Osteocyte (in vitro differentiated cells): Measurements from ENCODE around the gene CDC42BPB. TPM values are rescaled to one million over a fixed set of nuclear protein-coding genes. Genes with fewer than 3 reads are reported as not detected.

Experiments
- DNase-seq: peaks from one replicate; pipeline ENCODE4 v3.0.0; 2021; ENCODE audit warnings: mixed read lengths; ENCODE audit not compliant: unreplicated experiment; ENCODE audit errors: extremely low spot score
- H3K27ac Mint-ChIP-seq: one replicate; pipeline ENCODE4 v1.8.0; 2021; ENCODE audit warnings: mild to moderate bottlenecking, mixed read lengths; ENCODE audit not compliant: unreplicated experiment
- H3K27me3 Mint-ChIP-seq: one replicate; pipeline ENCODE4 v1.8.0; 2021; ENCODE audit warnings: mixed read lengths; ENCODE audit not compliant: unreplicated experiment
- H3K36me3 Mint-ChIP-seq: one replicate; pipeline ENCODE4 v1.8.0; 2021; ENCODE audit warnings: mixed read lengths; ENCODE audit not compliant: unreplicated experiment
- H3K4me1 Mint-ChIP-seq: one replicate; pipeline ENCODE4 v1.8.0; 2021; ENCODE audit warnings: mixed read lengths; ENCODE audit not compliant: unreplicated experiment
- H3K4me3 Mint-ChIP-seq: one replicate; pipeline ENCODE4 v1.8.0; 2021; ENCODE audit warnings: mild to moderate bottlenecking, moderate library complexity, mixed read lengths; ENCODE audit not compliant: unreplicated experiment
- H3K9me3 Mint-ChIP-seq: one replicate; pipeline ENCODE4 v1.8.0; 2021; ENCODE audit warnings: mixed read lengths; ENCODE audit not compliant: unreplicated experiment
- total RNA-seq: library from RNA; stranded (reverse); gene quantifications from 2 replicates; pipeline ENCODE4 v1.2.1, GENCODE V29; 2021
- TF ChIP-seq, protein P1 (sequence below): fragments of 200-600 bp; sonication (generic); IDR thresholded peaks from 2 replicates; pipeline ENCODE4 v1.5.0; 2021; ENCODE audit warnings: antibody characterized with exemption, mild to moderate bottlenecking, moderate library complexity

The CDC42BPB gene
- total RNA-seq, 1 donor from 2014 or later: 99.0 TPM

DNA sequence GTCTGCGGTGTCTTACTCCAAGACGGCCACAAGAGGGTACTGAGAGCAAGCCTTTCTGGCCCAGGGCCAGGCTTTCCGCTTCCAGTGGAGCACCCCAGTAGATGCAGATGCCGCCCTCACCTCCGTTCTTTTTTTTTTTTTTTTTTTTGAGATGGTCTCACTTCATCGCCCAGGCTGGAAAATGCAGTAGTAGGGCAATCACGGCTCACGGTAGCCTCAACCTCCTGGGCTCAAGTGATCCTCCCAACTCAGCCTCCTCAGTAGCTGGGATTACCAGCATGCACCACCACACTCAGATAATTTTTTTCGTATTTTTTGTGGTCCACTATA, 21.0 kb upstream of the CDC42BPB start:
- DNase-seq: peak; percentile 89
- TF ChIP-seq, protein P1, sequence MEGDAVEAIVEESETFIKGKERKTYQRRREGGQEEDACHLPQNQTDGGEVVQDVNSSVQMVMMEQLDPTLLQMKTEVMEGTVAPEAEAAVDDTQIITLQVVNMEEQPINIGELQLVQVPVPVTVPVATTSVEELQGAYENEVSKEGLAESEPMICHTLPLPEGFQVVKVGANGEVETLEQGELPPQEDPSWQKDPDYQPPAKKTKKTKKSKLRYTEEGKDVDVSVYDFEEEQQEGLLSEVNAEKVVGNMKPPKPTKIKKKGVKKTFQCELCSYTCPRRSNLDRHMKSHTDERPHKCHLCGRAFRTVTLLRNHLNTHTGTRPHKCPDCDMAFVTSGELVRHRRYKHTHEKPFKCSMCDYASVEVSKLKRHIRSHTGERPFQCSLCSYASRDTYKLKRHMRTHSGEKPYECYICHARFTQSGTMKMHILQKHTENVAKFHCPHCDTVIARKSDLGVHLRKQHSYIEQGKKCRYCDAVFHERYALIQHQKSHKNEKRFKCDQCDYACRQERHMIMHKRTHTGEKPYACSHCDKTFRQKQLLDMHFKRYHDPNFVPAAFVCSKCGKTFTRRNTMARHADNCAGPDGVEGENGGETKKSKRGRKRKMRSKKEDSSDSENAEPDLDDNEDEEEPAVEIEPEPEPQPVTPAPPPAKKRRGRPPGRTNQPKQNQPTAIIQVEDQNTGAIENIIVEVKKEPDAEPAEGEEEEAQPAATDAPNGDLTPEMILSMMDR: peak; percentile 72
- H3K4me3 Mint-ChIP-seq: no peak overlapping the region
- no peaks in the 10 kb centered on the region for H3K36me3 Mint-ChIP-seq
- no peaks in the 10 kb centered on the region for H3K27me3 Mint-ChIP-seq
- no peak overlapping the region for H3K27ac Mint-ChIP-seq
- no peaks in the 10 kb centered on the region for H3K9me3 Mint-ChIP-seq
- H3K4me1 Mint-ChIP-seq: peaks cover 5% of the 10 kb centered on the region

DNA sequence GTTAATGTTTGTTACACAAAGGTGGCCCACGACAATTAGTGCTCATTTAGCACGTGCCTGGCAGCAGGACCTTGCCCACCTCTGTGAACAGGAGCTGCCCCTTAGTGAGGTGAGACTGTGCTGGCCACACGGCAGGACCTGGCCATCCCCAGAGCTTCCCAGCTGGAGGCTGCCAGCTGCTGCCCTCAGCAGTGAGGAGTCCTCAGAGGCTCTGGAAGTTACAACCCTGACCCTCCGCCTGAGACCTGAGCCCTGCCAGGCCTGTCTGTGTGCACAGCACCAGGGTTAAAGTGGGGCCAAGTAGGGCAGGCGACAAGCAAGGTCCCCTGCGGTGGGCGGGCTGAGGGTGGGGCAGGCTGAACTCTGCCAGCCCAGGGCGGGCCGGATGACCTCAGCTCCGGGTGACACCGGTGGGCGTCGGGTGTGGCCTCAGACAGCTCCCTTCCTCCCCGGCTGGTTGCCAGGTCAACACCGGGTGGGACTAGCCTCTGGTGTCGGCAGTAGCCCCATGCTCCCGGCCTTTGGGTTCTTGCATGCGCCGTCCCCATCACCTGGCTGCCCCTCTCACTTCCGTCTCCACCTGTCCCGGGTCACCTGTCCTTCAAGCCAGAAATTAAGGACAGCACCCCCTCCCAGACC, 17.5 kb upstream of the CDC42BPB start:
- Mint-ChIP-seq H3K27me3 (no peaks in the 10 kb centered on the region), H3K36me3 (no peaks in the 10 kb centered on the region), H3K27ac (peak overlapping the region; percentile 52), H3K9me3 (no peaks in the 10 kb centered on the region), H3K4me3 (no peak overlapping the region), H3K4me1 (peaks cover 5% of the 10 kb centered on the region)
- TF ChIP-seq, protein P1: no peak
- DNase-seq: no peak

- Mint-ChIP-seq H3K27ac (peak overlapping the region; percentile 52), H3K4me1 (peaks cover 5% of the 10 kb centered on the region), H3K27me3 (no peaks in the 10 kb centered on the region), H3K36me3 (no peaks in the 10 kb centered on the region), H3K4me3 (no peak overlapping the region), H3K9me3 (no peaks in the 10 kb centered on the region)
- TF ChIP-seq, protein P1: no peak
- no peak for DNase-seq
Observed at GRCh38 chr14:103073876-103074728, 16.8 kb upstream of the CDC42BPB start.

- Mint-ChIP-seq H3K27ac (no peak overlapping the region), H3K9me3 (no peaks in the 10 kb centered on the region), H3K27me3 (no peaks in the 10 kb centered on the region), H3K4me3 (no peak overlapping the region), H3K4me1 (peaks cover 5% of the 10 kb centered on the region), H3K36me3 (no peaks in the 10 kb centered on the region)
- TF ChIP-seq, protein P1: no peak
- DNase-seq: no peak
Observed at GRCh38 chr14:103073367-103073875, 16.1 kb upstream of the CDC42BPB start.
